H54 (cell line): ENCODE data around the gene SLIRP.
A peak's percentile ranks its signal among the peaks of the same experiment; 100 is the strongest.
"Not testable (repeated sequence)": the region's sequence is repeated elsewhere in the genome, so short reads cannot be mapped to it uniquely, and the experiment has no call there.

ENCODE experiments used
- DNase-seq: peaks from one replicate; pipeline ENCODE4 v3.0.0; 2011; ENCODE audit warnings: low spot score, mixed read lengths; ENCODE audit not compliant: insufficient read length
- FAIRE-seq: peaks from 3 replicates; lab custom pipeline; 2011; peaks lifted over from hg19 to GRCh38; lab: Jason Lieb, UNC
- POLR2A ChIP-seq: IDR thresholded peaks from 2 replicates; pipeline ENCODE4 v1.6.1; 2011; ENCODE audit warnings: low read depth, mild to moderate bottlenecking, low read length

The SLIRP gene

DNA sequence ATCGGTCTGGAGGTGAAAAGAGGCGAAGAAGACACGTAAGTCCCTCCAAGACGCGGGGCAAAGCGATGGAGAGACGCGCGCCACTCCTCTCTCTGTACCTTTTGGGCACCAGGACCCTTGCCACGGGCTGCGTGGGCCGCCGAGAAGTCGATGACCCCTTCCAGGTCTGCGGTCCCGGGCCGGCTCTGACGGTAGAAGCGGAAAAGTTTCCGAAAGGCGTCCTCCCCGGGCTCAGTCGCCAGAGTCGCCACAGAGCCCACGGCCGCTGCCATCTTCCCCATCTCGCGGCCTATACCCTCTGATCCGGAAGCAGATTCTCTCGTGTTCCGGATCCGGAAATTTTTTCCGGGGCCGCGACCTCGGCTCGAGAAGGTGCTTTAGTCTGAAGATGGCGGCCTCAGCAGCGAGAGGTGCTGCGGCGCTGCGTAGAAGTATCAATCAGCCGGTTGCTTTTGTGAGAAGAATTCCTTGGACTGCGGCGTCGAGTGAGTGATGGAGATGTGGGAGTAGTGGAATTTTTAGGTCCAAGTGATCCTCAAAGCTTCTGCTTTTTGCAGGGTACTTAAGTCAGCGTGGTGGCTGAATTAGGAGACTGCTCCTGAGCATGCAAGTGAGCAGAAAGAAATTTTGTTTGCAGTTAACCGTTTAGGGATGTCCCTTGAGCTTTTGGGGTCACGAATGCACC, at the start of gene SLIRP, which contains the start of gene ALKBH1:
Gene SLIRP, plus strand, starts transcription at position 380 of the 685 bp plus-strand sequence. Its CDS starts 9 bp downstream, at position 389.
Gene ALKBH1, minus strand, starts transcription at position 300 of the 685 bp plus-strand sequence. Its CDS starts 19 bp downstream, at position 281.
- FAIRE-seq (peak; percentile 20), DNase-seq (peak; percentile 50)
- peak; percentile 58; the same call in 1 of the 2 replicates for TF ChIP-seq POLR2A

DNA sequence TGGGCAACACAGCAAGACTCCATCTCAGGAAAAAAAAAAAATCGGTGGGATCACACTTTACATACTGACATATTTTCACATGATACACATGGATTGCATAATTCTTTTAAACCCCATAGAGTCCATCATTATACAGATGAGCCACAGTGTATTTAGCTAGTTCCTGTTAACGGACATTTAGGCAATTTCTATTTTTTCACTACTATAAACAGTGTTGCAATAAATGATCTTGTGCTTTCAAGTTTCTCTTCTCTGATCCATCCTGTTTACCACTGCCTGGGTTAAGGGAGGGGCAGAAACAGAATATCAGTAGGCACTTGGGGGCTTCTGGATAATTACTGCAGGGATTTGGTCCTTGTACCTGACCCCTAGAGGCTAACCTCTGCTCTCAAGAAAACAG, 48.1 kb upstream of the SLIRP start:
- DNase-seq: no peak
- TF ChIP-seq POLR2A: no peak
- FAIRE-seq: no peak

DNA sequence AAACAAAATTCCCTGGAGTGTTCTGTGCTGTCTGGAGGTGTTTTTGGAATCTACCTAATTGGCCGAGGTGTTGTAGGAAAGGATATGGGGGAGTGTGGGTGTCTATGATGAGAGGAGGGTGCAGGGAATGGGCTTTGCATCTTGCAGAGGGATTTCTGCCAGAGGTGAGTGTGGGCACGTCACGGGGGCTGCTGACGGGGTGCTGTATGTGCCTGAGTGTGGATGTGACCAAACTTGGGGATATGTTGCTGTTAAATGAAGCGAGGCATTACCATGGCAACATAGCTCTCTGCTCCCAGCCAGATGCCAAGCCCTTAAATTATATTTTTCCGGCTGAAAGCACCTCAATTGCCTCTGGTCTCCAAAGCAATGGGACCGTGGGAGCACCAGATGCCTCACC, 47.1 kb upstream of the SLIRP start:
- TF ChIP-seq POLR2A: no peak
- DNase-seq (no peak), FAIRE-seq (no peak)

DNA sequence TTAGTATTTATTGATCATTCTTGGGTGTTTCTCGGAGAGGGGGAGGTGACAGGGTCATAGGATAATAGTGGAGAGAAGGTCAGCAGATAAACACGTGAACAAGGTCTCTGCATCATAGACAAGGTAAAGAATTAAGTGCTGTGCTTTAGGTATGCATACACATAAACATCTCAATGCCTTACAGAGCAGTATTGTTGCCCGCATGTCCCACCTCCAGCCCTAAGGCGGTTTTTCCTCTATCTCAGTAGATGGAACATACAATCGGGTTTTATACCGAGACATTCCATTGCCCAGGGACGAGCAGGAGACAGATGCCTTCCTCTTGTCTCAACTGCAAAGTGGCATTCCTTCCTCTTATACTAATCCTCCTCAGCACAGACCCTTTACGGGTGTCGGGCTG, 46.3 kb upstream of the SLIRP start:
- not testable (repeated sequence) for FAIRE-seq, DNase-seq

DNA sequence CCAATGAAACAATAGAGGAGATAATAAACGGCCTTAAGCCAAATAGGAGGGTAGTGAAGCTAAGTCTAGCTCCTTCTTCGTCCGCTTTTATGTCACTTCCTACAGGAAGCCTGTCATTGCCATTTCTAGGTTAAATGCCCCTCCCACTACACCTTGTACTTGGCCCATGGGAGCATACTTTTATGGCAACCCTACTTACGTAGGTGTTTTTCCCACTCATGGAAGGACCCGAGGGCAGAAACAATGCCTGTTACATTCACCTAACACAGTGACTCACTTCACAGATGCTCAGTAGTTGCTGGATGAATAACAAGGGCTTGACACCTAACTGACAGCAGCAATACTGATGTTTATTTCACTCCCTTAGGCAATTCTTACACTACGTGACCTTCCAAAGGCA, 44.6 kb upstream of the SLIRP start:
- no peak for TF ChIP-seq POLR2A
- no peak for FAIRE-seq
- no peak for DNase-seq

DNA sequence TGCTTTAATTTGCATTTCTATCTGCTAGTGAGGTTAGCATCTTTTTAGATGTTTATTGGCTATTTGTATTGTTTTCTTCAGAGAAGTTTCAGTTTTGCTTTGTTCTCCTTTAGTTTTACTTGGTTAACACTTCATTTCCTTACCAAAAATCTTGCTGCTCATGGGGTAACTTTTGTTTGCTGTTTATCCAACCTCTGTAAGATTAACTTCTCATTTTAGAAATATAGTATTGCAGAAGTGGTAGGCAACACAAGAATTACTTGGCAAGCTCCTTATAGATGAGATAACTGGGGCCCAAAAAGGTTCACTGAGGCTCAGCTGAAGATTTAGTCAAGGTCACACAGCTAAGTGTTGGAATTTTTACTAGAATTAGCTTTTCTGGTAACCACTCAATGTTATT, 40.6 kb upstream of the SLIRP start:
- DNase-seq: no peak
- no peak for FAIRE-seq
- no peak for TF ChIP-seq POLR2A

DNA sequence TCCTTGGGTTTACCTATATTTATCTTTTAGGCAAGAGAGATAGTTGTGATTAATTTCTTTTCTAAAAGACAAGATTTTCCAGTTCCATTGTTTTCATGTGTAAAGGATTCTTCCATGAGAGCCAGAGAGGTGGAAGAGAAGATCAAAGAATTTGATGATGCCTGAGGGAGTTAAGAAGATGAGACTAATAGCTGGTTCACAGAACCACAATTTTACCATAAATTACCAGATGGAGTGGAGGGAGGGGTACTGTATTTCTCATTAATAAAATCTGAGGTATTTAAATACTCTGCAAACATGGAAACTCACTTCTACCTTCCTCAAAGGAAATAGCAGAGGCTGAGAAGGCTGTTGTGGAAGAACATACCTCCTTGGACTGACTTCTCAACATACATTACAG, 34.7 kb upstream of the SLIRP start:
- no peak for DNase-seq
- TF ChIP-seq POLR2A: no peak
- FAIRE-seq: no peak

DNA sequence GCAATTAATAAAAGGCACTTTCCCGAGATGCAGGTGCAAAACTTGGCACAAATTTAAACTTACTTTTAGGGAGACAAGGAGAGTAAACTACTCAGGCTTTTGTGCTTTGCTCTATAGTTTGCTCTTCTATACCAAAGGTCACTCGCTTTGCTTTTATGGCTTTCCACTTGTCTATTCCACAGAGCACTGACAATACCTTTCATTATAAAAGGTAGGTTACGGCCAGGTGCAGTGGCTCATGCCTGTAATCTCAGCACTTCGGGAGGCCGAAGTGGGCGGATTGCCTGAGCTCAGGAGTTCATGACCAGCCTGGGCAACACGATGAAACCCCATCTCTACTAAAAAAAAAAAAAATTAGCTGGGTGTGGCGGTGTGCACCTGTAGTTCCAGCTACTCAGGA, 33.0 kb upstream of the SLIRP start:
- DNase-seq (no peak), FAIRE-seq (no peak)
- TF ChIP-seq POLR2A: no peak

DNA sequence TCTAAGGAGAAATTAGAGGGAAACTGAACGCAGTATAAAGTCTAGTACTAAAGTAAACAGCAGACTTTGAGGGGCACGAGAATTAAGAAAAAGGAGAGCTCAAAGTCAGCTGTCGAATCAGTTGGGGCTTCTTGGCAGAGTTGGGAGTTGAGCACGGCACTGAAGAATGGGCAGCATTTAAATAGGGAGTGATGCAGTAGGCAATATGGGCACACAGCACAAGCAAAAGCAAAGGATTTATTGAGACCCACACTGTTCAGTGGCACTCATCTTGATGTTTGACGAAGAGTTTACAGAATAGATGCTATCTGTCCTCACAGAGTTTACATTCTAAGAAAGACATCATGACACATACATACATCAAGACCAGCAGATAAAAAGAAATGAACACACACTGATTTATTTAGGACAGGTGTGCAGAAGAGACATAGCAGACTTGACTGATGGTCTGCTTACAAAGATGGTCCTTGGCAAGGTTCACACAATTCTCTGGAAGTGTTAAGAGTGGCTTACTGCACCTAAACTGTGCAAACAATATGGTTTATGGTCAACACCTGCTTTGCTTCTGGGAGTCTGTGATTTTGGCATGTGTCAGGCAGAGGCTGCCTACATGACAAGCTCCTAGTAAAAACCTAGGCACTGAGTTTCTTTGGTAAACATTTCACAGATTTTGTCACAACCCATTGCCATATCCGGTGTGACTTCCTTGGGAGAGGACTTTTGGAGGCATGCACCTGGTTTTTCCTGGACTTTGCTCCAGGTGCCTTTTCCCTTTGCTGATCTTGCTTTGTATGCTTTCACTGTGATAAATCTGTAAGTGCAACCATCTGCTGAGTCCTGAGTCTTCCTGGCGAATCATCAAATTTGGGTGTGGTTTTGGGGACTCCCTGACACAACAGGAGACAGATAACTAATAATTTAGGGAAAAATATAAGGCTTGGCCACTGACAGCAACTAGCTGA, 26.4 kb upstream of the SLIRP start:
- no peak for TF ChIP-seq POLR2A
- no peak for DNase-seq
- FAIRE-seq: no peak

DNA sequence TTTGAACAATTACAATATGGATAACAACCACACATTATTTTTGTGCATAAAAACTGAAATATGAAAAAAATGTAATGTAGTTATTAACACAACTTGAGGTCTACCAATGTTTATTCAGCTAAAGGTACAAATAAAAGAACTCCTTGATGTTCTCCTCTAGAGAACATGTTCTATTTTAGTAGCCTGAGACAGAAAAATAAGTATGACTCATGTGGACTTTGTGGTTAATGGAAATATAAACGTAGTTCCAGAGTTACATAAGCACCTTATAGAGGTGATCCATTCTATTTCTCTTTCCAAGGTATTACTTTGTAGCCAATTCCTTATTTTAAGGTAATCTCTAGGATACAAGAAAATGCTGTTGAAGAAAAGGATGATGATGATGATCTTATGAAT, 25.7 kb upstream of the SLIRP start:
- TF ChIP-seq POLR2A: no peak
- DNase-seq: no peak
- no peak for FAIRE-seq

DNA sequence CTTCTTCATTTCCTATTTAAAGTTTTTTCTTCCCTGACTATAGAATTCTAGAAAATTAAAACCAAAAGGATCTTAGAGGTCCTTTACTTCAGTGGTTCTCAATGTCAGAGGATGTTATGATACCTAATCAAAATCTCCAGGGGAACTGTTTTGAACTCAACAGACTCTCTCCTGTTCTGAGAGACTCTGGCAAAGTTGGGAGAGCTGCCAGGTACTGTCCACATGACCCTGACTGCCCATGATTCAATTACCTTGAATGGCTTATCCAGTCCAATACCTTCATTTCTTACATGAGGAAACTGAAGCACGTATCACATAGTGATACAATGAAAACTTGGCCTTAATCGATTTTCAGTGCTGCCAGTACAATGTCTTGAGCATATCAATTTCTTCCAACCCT, 16.6 kb upstream of the SLIRP start:
- TF ChIP-seq POLR2A: no peak
- DNase-seq: no peak
- no peak for FAIRE-seq

DNA sequence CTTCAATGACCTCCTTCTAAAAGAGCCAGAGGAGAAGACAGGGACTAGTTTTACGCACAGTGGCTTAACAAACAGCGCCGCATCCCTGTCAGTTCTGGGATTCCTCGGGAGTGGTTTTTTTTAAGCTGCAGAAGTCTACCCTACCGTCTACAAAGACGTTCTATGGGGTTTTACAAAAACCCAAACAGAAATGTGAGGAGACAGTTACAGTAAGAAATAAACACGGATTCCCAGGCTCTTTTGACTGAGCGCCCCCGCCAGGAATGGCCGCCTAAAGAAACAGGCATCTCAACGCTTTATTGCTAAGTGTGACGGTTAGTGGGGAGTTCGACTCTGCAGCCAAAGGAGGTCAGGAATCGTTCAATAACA, 564 bp upstream of the SLIRP start:
- TF ChIP-seq POLR2A: no peak
- DNase-seq (no peak), FAIRE-seq (no peak)

DNA sequence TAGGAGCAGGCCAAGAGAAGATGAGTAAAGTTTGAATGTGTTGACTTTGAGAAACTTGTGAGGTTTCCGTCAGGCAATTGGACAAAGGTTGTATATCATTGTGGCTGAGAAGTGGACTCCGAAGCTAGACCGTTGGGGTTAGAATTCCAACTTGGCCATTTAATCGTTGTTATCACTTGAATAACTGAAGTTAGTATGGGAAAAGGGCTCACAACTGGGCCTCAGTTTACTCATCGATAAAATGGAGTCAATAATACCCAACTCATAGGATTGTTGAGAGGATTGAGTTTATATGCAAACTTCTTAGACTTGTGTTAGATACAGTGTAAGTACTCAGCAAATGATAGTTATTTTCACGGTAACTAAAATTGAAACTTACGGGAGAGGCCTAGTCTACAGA, 846 bp downstream of the SLIRP start:
- DNase-seq (no peak), FAIRE-seq (no peak)
- TF ChIP-seq POLR2A: no peak

DNA sequence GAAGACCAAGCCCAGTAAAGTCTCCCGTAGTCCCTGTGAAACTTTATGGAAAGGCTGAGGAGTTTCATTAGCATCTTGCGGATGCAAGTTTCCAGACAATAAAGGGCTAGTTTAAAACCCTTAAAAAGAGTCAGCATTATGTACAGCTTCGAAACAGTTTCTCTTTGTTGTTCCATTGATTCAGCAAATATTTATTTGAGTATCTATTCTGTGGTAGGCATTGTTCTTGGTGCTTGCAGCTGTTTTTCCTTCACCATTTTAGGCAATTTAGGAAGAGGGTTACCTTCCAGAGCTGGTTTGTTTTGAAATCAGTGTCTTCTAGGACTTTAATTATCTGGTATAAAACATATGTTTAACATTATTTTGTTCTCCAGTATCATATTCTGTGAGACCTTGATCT, 1.5 kb downstream of the SLIRP start:
- no peak for TF ChIP-seq POLR2A
- FAIRE-seq: no peak
- DNase-seq: no peak
